NCI-H510A (cell line): Measurements from ENCODE around the gene TCEAL1.
"Not testable (repeated sequence)": the region's sequence is repeated elsewhere in the genome, so short reads cannot be mapped to it uniquely, and the experiment has no call there.

Experiments
- DNase-seq: peaks from one replicate; lab custom pipeline; 2025; lab: John Stamatoyannopoulos, UW

TCEAL1 gene

DNA sequence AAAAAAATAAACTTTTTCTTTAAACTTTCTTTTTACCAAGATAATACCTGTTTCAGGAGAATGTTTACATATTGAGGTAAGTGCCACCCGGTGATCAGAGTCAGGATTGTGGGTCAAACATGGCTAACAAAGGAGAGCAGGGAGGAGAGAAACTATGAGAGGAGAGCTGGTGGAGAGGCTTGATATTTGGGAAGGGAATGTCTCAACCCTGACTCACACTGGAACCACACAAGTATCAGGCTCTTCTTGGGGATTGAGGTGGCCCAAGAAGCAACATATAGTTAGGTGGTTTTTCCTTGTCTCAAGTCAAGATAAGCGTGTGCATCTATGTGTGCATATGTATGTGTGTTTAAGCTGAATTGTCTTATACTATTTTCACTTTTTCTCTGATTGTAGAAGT is 6.7 kb downstream of the TCEAL1 start:
- no peak for DNase-seq

DNA sequence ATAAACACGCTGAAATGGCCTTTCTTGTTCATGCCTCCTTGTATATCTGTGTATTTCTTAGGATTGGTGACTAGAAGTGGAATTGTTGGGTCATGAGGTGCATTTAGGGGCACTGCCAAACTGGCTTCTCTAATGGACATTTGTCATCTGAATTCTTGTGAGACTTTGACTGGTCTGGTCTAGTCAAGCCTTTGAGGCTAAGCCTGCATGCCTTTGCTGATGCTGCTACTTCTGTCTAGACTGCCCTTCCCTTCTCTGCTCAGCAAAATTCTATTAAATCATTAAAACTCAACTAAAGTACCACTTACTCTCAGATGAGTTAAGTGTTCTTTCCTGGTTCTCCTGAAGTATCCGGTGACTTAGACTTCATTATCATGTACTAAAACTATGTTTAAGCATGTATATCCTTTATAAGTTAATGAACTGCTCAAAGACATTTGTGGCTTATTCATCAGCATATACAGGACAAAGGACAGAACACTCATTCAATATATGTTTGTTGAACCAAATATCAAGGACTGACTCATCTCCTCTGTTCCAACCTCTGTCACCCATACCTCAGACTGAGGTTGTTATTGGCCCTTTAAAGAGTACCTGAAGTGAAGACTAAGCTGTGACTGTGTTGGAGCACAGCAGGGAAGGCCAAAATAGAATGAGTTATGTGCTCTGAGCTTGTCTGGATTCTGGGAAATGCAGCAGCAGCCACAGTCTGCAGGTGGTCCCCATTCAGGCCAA is 9.0 kb downstream of the TCEAL1 start:
- DNase-seq, result no peak

DNA sequence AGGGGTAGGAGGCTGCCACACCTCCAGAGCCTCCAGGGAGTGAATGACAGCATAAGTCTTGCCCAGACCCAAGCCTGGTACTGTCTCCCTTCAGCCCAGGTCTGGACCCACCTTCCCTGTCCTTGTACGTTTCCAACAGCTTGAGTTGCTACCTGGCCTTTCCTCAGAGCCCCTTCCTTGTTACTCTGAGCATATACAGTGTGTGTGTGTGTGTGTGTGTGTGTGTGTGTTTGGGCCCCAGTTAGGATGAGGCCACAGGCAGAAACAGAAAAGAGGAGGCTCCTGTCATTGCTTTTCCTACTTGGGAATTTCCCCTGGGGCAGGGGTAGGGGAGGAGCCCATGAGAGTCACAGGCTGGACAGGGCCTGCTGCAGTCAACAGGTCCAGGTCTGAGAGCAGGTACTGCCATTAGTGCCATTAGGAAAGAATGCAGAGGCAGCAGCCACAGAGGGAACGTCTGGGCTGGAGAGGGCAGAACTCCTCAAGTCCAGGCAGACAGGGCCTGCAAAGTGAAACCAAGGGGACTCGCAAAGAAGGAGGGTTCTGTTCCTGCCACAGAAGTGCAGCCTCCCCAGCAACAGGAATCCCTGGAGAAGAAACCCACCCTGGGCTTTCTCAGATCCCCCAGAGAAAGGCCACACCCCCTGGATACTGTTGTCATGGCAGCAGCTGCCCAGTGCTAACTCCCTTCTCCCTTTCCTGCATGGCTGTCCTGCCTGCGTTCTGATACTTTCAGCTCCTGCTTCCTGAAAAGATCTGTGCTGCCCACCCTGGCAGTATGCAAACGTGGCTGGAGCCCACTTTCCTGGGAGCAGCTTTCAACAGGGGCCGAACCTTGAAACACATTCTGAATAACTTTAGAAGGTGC is 9.9 kb downstream of the TCEAL1 start:
- not testable (repeated sequence) for DNase-seq

DNA sequence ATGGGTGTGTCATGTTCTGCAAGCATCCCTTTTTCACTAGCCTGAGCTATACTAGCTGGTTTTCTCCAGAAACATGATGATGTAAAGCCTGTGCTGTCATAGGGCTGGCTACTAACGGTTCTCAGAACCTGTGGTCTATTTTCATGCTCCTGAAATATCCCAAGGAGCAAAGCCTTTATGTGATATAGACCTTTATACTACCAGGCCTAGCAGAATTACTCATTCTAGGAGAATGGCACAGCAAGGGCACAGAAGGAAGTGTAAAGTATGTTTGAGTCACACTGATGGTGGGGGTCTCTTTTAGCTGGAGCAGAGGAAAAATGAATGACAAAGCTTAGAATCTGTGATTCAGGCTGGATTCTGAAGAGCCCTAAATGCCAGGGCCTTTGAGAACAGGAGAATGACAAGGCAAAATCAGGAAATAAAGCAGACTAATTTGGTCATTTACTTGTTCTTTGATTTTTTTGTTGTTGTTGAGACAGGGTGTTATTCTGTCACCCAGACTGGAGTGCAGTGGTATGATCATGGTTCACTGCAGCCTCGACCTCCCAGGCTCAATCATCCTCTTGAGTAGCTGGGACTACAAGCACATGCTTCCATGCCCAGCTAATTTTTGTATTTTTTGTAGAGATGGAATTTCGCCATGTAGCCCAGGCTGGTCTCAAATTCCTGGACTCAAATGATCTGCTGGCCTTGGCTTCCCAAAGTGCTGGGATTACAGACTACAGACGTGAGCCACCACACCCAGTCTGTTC is 11.8 kb downstream of the TCEAL1 start:
- DNase-seq, result no peak

DNA sequence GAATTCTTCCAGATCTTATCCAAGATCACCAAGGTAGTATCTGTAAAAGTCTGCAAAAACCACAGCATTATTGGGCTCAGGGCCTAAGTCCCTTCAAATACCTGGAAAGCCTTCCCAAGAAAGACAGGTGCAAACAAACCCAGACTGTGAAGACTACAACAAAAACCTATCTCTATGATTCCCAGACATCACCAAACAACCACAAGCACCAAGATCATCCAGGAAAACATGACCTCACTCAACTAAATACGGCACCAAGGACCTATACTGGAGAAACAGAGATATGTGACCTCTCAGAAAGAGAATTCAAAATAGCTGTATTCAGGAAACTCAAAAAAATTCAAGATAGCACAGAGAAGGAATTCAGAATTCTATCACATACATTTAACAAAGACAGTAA is 15.3 kb downstream of the TCEAL1 start:
- no peak for DNase-seq

DNA sequence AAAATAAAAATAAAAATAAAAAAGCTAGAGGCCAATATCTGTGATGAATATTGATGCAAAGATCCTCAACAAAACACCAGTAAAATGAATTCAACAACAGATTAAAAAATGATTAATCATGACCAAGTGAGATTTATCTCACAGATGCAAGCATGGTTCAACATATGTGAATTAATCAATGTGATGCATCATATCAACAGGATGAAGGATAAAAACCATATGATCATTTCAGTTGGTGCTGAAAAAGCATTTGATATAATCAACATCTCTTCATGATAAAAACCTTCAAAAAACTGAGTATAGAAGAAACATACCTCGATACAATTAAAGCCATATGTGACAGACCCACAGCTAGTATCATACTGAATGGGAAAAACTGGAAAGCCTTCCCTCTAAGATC is 18.9 kb downstream of the TCEAL1 start:
- no peak for DNase-seq

DNA sequence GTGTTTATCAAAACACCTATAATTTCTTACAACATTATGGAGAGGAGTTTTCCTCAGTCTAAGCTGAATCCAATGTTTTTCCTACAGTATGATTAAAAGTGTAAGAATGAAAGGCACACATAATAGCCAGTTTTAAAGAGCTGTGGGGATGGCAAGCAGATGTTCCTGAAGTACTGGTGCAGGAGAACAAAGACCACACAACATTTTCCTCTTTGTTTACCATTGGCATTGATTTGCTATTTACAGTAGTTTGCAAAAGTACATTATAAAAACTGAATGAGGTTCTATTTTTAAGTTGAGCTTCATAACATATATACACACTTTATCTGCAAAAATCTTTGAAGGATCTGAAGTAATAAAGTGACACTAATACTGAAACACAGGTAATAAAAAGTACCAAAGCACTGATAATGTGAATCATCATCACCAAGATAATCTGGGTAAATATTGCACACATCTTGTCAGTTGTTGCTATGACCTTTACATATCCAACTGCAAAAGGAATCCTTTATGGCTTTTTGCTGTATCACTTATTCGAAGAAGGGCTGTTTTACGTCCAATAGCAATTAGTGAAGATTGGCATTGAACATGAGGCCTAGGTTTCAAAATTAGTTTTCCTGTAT is 22.5 kb downstream of the TCEAL1 start:
- no peak for DNase-seq

DNA sequence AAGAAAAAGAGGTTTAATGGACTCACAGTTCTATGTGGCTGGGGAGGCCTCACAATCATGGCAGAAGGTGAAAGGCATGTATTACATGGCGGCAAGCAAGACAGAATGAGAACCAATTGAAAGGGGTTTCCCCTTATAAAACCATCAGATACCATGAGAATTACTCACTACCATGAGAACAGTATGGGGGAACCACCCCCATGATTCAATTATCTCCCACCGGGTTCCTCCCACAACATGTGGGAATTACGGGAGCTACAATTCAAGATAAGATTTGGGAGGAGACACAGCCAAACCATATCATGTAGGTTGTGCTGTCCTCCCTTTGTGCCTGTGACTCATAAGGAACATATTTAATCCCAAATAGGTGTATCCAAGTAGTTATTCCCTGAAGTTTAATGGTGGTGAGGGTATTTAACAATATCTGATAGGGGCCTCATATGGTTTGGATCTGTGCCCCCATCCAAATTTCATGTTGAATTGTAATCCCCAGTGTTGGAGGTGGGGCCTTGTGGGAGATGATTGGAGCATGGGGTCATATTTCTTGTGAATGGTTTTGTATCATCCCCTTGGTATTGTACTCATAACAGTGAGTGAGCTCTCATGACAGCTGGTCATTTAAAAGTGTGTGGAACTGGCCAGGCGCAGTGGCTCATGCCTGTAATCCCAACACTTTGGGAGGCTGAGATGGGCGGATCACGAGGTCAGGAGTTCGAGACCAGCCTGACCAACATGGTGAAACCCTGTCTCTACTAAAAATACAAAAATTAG is 26.6 kb downstream of the TCEAL1 start:
- DNase-seq, result not testable (repeated sequence)

DNA sequence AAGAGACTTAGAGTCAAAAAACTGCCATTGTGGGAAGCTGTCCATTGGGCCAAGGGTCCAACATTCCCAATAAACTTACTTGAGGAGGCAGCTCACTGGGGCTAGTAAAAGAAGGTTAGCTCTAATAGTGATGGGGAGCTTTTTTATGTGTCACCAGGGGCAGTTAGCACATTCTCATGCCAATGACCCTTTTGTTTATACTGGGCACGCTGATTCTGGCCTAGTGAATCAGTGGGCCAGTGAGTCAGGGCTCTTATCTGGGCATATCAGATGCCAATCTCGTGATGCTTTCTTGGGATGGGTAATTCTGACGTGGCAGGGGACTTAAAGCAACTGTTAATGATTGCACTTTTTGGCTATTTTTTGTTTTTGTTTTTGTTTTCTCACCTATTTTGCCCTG is 27.8 kb downstream of the TCEAL1 start:
- DNase-seq, result no peak

DNA sequence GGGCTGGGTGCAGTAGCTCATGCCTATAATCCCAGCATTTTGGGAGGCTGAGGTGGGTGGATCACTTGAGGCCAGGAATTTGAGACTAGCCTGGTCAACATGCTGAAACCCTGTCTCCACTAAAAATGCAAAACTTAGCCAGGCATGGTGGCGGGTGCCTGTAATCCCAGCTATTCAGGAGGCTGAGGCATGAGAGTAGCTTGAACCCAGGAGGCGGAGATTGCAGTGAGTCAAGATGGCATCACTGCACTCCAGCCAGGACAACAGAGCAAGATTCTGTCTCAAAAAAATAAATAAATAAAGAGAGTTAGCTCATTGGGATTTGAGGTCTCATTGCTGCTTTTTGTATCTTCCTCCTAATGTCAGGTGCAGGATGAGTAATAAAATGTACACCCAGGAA is 28.3 kb downstream of the TCEAL1 start:
- DNase-seq, result not testable (repeated sequence)

DNA sequence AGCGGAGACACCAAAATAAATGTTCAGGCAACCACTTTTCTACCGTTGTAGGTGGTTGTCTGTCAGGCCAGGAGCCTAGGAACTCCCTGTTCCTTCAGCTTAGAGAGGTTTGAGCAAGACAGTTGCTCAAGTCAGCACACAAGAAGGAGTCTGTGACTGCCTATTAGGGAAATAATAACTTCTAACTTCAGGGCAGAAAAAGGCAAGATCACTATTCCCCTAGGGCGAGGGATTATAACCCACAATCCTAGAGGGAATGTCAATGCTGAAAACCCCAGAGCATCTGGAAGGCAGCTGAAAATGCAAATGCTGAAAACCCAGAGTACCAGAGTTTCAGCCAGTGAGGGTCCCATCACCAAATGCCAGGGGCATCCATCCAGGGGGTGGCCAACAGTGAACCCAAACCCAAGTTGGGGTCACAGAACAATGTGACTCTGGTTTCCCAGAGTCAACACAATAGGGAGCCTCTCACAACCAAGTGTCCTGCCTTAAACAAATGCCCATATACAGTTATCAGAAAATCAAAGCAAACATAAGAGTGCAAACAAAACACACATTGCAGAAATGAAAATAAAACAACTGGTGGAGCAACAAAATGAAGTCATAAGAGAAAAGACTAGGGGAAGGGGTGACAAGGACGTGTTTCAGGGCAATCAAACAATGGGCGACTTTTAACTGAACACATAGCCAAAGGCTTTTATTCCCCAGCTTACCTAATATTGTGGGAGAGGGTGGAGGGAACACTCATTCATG is 30.1 kb downstream of the TCEAL1 start:
- no peak for DNase-seq

DNA sequence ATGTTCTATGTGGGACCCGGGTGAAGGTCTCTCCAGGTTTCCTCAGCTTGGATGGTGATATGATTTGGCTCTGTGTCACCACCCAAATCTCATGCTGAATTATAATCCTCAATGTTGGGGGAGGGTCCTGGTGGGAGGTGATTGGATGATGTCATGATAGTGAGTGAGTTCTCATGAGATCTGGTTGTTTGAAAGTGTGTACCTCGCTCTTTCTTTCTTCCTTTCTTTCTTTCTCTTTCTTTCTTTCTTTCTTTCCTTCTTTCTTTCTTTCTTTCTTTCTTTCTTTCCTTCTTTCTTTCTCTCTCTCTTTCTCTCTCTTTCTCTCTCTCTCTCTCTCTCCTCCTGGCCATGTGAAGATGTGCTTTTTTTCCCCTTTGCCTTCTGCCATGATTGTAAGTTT is 30.7 kb downstream of the TCEAL1 start:
- not testable (repeated sequence) for DNase-seq

DNA sequence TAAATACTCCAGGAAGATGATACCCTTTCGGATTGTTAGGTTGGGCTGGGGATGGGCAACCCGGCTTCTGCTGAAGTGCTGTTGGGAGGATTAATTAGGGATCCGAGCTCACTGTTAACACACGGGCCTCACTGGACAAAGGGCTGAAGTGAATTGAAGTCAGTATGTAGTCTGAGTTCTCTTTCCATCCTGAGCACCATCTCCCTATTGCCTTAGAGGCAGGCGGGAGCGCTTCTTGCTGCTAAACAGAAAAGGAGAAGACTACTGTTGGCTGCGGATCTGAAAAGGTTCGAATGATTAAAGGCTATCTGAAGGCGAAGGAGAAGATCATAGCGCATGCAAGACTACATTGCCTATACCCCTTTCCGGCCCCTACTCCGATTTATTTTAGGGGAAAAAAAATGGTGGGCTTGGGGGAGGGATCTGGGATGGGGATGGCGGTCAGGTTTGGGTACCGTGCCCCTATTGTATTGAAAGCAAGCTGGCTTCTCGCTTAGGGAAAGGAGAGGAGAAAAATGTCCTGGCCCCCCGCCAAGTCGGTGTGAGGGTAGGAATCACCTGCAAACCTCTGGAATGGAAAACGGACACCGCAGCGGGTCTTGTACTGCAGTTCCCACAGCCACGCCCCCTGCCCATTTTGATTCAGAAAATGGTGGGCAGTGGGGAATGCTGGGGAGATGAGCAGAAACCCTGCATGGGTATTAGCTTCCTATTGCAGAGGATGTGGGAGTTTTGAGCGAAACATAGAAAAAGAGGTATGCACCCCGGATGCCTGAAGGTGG is 35.4 kb downstream of the TCEAL1 start:
- no peak for DNase-seq

DNA sequence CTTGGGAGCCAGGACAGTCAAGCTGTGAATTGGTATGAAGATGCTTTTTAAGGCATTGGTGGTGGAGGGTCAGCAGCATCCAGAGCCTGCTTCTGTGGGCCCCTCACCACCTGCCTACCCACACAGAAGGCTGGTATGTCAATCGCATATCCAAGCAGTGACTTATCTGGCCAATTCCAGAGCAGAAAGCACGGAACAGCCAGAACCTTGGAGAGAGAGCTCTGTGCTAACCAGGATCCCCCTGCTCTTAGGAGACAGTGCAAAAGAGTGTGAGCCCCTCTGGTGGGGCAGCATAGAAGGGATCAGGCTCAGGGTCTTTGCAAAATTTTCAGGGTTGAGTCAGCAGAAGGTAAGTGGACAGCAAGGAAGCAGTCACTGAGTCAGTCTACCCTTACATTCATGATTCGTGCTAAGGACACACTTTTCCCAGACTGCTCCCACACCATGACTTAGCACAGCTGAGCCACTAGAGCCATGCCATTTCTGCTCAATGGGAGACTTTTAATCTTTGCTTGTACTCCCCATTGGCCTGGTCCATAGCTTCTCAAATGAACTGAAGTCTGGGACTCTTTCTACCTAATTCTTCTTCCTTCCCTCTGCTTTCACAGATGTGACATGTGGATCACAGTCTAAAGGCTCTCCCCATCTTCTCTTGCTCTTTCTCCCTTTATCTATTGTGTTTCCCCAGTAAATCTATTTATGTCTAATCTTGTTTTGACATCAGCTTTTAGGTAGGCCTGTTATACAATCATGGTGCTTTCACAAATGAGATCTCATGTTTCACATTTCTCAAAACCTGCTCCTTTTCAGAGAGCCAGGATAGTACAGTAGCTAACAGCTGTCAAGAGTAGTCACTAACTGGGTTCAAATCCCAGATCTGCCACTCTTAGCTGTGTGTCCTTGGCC is 37.7 kb downstream of the TCEAL1 start:
- no peak for DNase-seq

DNA sequence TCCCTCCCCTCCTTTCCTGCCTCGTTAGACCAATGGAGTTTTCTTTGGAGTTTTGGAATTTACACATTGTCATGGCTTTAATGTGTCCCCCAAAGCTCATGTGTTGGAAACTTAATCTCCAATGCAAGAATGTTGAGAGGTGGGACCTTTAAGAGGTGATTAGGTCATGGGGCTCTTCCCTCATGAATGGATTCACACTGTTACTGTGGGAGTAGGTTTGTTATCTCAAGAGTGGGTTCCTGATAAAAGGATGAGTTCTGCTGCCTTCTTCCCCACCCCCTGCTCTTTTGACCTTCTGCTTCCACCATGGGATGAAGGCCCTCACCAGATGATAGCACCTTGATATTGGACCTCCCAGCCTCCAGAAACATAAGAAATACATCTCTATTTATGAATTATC is 41.0 kb downstream of the TCEAL1 start:
- no peak for DNase-seq

DNA sequence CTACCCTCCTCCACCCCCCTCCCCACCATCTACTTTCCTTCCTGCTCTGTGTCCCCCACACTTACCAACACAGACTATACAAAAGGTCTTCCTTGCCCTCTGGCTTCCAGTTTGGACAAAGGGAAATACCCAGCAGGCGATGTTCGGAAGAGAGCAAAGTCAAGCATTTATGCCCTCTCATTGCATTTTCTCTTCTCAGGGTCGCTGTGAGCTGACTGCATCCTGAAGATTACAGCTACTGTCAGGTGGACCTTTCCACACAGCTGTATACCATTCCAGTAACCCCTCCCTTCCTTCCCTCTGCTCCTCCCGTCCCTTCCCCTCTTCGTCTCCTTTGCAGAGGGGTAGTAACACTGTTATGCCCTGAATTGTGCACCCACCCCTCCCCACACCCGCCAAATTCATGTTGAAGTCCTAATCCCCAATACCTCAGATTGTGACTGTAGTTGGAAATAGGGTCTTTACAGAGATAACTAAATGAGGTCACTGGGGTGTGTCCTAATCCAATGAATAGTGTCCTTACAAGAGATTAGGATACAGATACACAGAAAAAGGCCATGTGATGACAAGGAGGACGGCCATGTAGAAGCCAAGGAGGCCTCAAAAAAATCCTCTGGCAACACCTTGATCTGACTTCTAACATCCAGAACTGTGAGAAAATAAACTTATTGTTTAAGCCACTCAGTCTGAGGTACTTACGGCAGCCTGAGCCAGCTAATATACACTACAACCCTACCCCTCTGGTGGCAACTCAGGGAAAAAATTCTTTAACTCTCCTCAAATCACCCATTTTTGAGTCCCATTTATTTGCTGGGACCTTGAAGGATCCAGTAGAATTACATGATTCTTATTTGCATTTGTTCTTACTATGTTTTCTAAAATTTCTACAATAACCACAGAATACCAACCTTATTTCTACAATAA is 46.0 kb downstream of the TCEAL1 start:
- DNase-seq, result no peak

DNA sequence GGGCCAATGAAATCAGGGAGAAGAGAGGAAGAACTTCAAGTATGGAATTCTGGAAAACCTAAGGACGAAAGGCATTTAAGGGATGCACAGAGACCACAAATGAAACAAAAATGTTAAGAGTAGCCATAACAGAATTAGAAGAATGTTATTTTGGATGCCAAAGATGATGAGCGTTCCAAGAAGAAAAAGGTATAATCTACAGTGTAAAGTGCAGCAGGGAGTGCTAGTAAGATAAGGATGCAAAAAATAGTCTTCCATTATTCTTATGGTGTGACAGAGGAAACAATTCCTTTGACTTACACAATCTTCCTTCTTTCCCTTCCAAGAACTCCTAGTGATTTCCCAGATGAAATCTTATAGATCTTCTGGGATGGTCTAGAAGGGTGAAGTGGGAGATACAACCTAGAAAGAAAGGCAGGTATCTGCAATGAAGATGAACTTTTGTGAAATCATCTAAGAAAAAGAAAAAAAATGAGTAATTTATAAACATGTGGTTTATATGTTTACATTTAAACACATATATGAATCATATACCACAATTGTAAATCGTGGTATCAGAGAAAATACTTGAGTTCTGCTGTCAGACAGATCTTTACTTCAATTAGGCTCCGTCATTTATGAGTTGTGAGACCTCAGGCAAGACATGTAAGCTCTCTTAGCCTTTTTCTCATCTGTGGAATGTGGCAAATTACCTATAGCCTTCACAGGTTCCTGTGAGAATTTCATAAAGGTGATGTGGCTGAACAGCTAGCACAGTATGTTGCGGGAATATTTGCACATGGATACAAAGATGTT is 49.6 kb downstream of the TCEAL1 start:
- DNase-seq, result no peak
